GM12878 (cell line): ENCODE measurements around the gene ENSA. TPM values are rescaled to one million over a fixed set of nuclear protein-coding genes. Genes with fewer than 3 reads are reported as not detected.

Source experiments
- ATAC-seq: fragments of 200-7000 bp; cut with Tn5 transposase; 3 replicates; pipeline ENCODE4 v1.9.1; 2020; ENCODE audit warnings: mild to moderate bottlenecking, moderate library complexity
- BruUV-seq: library from RNA; stranded (reverse); fragments of 400-500 nt; replicated peaks from 2 replicates; lab custom pipeline; 2021; lab: Mats Ljungman, UMichigan
- CTCF ChIA-PET: fragments of 300-600 bp; sonication (Branson Sonifier 250); formaldehyde crosslinking; extraction: SDS; loops from one replicate; lab custom pipeline; 2021; ENCODE audit warnings: inconsistent platforms; lab: Yijun Ruan, JAX
- POLR2A ChIA-PET: fragments of 350-600 bp; formaldehyde crosslinking; extraction: SDS; loops from one replicate; lab custom pipeline; 2021; ENCODE audit warnings: inconsistent platforms; lab: Charles Lee
- RAD21 ChIA-PET: fragments of 300-600 bp; sonication (Branson Sonifier 250); formaldehyde crosslinking; loops from one replicate; lab custom pipeline; 2023; ENCODE audit warnings: antibody characterized with exemption; ENCODE audit not compliant: unreplicated experiment; lab: Charles Lee
- SMC1A ChIA-PET: fragments of 300-600 bp; sonication (Branson Sonifier 250); formaldehyde crosslinking; loops from one replicate; lab custom pipeline; 2023; ENCODE audit not compliant: unreplicated experiment, uncharacterized antibody; lab: Charles Lee
- DNase-seq: peaks from one replicate; pipeline ENCODE4 v3.0.0-alpha.2; 2011; ENCODE audit warnings: low read depth, low spot score
- FAIRE-seq: peaks from 3 replicates; lab custom pipeline; 2011; peaks lifted over from hg19 to GRCh38; lab: Jason Lieb, UNC
- H2AFZ ChIP-seq: 2 replicates; pipeline ENCODE4 v1.6.0; 2011; ENCODE audit warnings: low read depth, low read length, control low read depth; ENCODE audit not compliant: control insufficient read depth
- H3K27ac ChIP-seq: 2 replicates; pipeline ENCODE4 v1.5.1; 2011; ENCODE audit warnings: control low read depth; ENCODE audit not compliant: control insufficient read depth, insufficient read depth
- H3K27me3 ChIP-seq, 2 experiments: replicated peaks in 1 of 2; 2 replicates each; pipeline versions ENCODE4 v1.6.0 to v1.6.1; 2011; ENCODE audit warnings: low read length in 1 of 2; ENCODE audit not compliant: control insufficient read depth in 2 of 2, insufficient read depth in 2 of 2
- H3K36me3 ChIP-seq, 2 experiments: 2 replicates each; pipeline ENCODE4 v1.5.1; 2011; ENCODE audit warnings: low read length in 1 of 2; ENCODE audit not compliant: control insufficient read depth in 2 of 2, insufficient read depth in 2 of 2
- H3K4me1 ChIP-seq: 2 replicates; pipeline ENCODE4 v1.6.1; 2011; ENCODE audit warnings: mild to moderate bottlenecking, low read length, moderate library complexity, mixed read lengths; ENCODE audit not compliant: control insufficient read depth, insufficient read depth
- H3K4me2 ChIP-seq: 2 replicates; pipeline ENCODE4 v1.6.0; 2011; ENCODE audit warnings: control low read depth; ENCODE audit not compliant: control insufficient read depth, insufficient read depth
- H3K4me3 ChIP-seq: fragments of 200-600 bp; sonication (generic); 2 replicates; pipeline ENCODE4 v1.5.1; 2016
- H3K79me2 ChIP-seq: 2 replicates; pipeline ENCODE4 v1.6.0; 2011; ENCODE audit warnings: low read length; ENCODE audit not compliant: control insufficient read depth, insufficient read depth
- H3K9ac ChIP-seq: 2 replicates; pipeline ENCODE4 v1.8.0; 2011; ENCODE audit warnings: low read length, control low read depth, mixed read lengths; ENCODE audit not compliant: control insufficient read depth, insufficient read depth
- H3K9me3 ChIP-seq: replicated peaks from 3 replicates; pipeline ENCODE4 v1.5.1; 2011; ENCODE audit warnings: mild to moderate bottlenecking, low read length; ENCODE audit not compliant: control insufficient read depth, insufficient read depth
- H4K20me1 ChIP-seq: 2 replicates; pipeline ENCODE4 v1.6.0; 2011; ENCODE audit not compliant: control insufficient read depth, insufficient read depth
- NBN ChIP-seq: fragments of 450-650 bp; IDR thresholded peaks from 2 replicates; pipeline ENCODE4 v1.6.1; 2016
- POLR2A ChIP-seq: IDR thresholded peaks from 2 replicates; pipeline ENCODE4 v1.6.1; 2011; ENCODE audit warnings: low read depth, mild to moderate bottlenecking, low read length
- POLR2AphosphoS2 ChIP-seq: IDR thresholded peaks from 2 replicates; pipeline ENCODE4 v1.6.1; 2011; ENCODE audit warnings: low read depth, mild to moderate bottlenecking, low read length, improper control_type of control experiment, moderate library complexity
- POLR2AphosphoS5 ChIP-seq: IDR thresholded peaks from 2 replicates; pipeline ENCODE4 v1.6.1; 2011; ENCODE audit warnings: mild to moderate bottlenecking, low read length, inconsistent platforms
- RAD51 ChIP-seq: fragments of 450-650 bp; IDR thresholded peaks from 2 replicates; pipeline ENCODE4 v1.6.1; 2016; ENCODE audit warnings: moderate library complexity, mild to moderate bottlenecking, inconsistent platforms
- RCOR1 ChIP-seq: conservative IDR thresholded peaks from 2 replicates; pipeline ENCODE4 v1.6.1; 2012; ENCODE audit warnings: low read depth, low read length, improper control_type of control experiment
- ZBED1 ChIP-seq: IDR thresholded peaks from 2 replicates; pipeline ENCODE4 v1.6.1; 2016; ENCODE audit warnings: borderline replicate concordance
- ZBTB40 ChIP-seq: fragments of 450-650 bp; IDR thresholded peaks from 2 replicates; pipeline ENCODE4 v1.6.1; 2016; ENCODE audit warnings: mild to moderate bottlenecking, moderate library complexity, borderline replicate concordance
- WGBS: methylation state at CpG from one replicate; pipeline ENCODE4 v1.1.6; 2016; ENCODE audit warnings: low lambda C conversion rate; ENCODE audit not compliant: insufficient replicate concordance, insufficient coverage; ENCODE audit errors: missing lambda C conversion rate; 5-methylcytosine and 5-hydroxymethylcytosine counted together
- in situ Hi-C: fragments of 300-500 bp; cut with MboI; formaldehyde crosslinking; loops from 9 replicates; pipeline ENCODE4 v1.14.3; 2018; ENCODE audit warnings: mixed read lengths
- intact Hi-C: fragments of 100-400 bp; cut with micrococcal nuclease; formaldehyde crosslinking; loops from one replicate; pipeline ENCODE4 v1.14.2; 2022; ENCODE audit not compliant: unreplicated experiment
- polyA plus RNA-seq, 11 experiments: library from polyadenylated mRNA; depleted of rRNA in 4 of 11; unstranded in 6 of 11; stranded (reverse) in 5 of 11; fragments of >200 nt; fragmentation: Nextera tagmentation in 4 of 11; fragmentation: Illumina TruSeq in 1 of 11; extraction: Ambion mirVana in 4 of 11; extraction: Trizol in 1 of 11; gene quantifications; 1 replicate in 1 of 11; 2 replicates in 10 of 11; pipeline versions ENCODE4 v1.2.1 to v1.2.3, GENCODE V29; 2011 to 2016; ENCODE audit warnings: inconsistent platforms in 2 of 11, missing spikeins in 2 of 11, low read depth in 1 of 11
- total RNA-seq, 4 experiments: library from RNA; depleted of rRNA in 3 of 4; stranded (reverse); fragments of >200 nt in 3 of 4; fragmentation: Illumina TruSeq in 1 of 4; extraction: Trizol in 1 of 4; gene quantifications; 2 replicates each; pipeline versions ENCODE4 v1.2.1 to v1.2.3, GENCODE V29; 2013 to 2021

ENSA gene
- total and polyA plus RNA-seq, 10 of the 15 experiments (the other 5 are each of a cell fraction or from before 2014, with no cell fraction given) = 56.1 to 605 (median 143) TPM

DNA sequence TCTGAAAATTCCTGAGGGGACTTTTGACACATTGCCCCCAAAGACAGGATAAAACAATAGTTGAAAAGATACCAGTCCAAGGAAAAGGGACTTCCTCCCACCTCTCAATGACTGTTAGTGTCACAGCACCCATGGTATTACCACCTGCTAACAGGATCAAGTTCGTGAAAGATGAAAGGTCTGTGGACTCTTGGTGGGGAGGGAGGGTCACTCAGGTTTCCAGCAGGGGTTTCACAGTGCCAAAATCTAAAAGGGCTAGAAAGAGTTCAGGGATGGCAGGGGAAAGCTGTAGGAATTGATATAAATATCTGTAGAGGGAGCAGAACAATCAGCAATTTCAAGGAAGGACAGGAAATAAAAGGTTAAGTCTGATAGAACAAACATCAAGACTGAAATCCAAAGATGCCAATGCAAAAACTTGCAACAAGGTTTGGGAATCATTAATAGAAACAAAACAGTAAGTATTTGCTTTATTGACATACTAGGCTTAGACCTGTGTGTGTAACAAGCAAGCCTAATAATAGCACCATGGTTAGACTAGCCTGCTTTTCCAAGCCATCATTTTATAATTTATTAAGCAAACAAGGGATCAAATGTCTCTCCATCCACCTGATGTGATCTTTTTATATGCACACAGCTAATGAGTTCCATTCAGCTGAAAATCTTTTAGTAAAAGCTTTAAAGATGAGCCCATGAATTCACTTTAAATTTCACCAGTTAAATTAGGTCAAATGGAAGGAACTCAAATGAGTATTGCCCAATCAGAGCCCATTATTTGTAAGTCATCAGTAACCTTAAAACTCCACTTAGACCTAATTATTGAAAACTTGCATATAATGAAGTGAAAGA lies 53.7 kb downstream of the ENSA start:
- H3K36me3 ChIP-seq = peaks cover 9 to 12% of the 10 kb centered on the region in 2 experiments
- H3K79me2 ChIP-seq = peaks cover 94% of the 10 kb centered on the region
- DNase-seq (no peak), ATAC-seq (no peak), FAIRE-seq (no peak)
- no peaks in the 10 kb centered on the region for H3K9me3 ChIP-seq
- in situ Hi-C loops = no loop called here
- ChIA-PET SMC1A (interaction anchor here (1.1 to 13.6 kb wide), 6 partner anchors 12 to 54 kb away, joined by 3 to 388 read pairs (median 10); partner anchors contain the start of gene ENSA), RAD21 (interaction anchor here (0.6 to 14.4 kb wide), 9 partner anchors 10 to 420 kb away, joined by 3 to 387 read pairs (median 4); partner anchors contain the start of genes ENSA and GOLPH3L), CTCF (interaction anchor here (3.8 to 16.3 kb wide), 2 partner anchors 12 to 45 kb away, joined by 28 to 289 read pairs; no protein-coding TSS in a partner anchor), POLR2A (interaction anchor here (0.5 to 10.5 kb wide), 4 partner anchors 10 to 160 kb away, joined by 3 to 324 read pairs (median 12); no protein-coding TSS in a partner anchor)
- intact Hi-C loops = loop anchor here (1.0 kb wide), 1 partner anchor 12 kb away; no protein-coding TSS in a partner anchor
- peak overlapping the region; percentile 96 for H3K27ac ChIP-seq
- H3K4me2 ChIP-seq = peak overlapping the region; percentile 48
- H3K27me3 ChIP-seq = no peaks in the 10 kb centered on the region
- peak overlapping the region; percentile 93 for H3K9ac ChIP-seq
- no peak overlapping the region for H2AFZ ChIP-seq
- 0 out of 2 replicates have a peak, but pooled peaks have one; percentile 28 for TF ChIP-seq POLR2A
- 0 out of 2 replicates have a peak, but pooled peaks have one; percentile 20 for TF ChIP-seq ZBED1
- TF ChIP-seq RAD51 = no peak
- TF ChIP-seq ZBTB40 = no peak
- 0 out of 2 replicates have a peak, but pooled peaks have one; percentile 29 for TF ChIP-seq POLR2AphosphoS2
- TF ChIP-seq RCOR1 = no peak
- TF ChIP-seq POLR2AphosphoS5 = peak; percentile 53; the same call in 1 of the 2 replicates
- TF ChIP-seq NBN = 0 out of 2 replicates have a peak, but pooled peaks have one; percentile 8
- 5% methylated on average over 1 of the region's 1 CpG for WGBS
- H4K20me1 ChIP-seq = peaks cover 12% of the 10 kb centered on the region
- H3K4me1 ChIP-seq = peaks cover 20% of the 10 kb centered on the region
- H3K4me3 ChIP-seq = peak overlapping the region; percentile 85
- no TSS peak for BruUV-seq
